GM18861 (cell line): Measurements from ENCODE around the gene CADPS2.
A peak's percentile ranks its signal among the peaks of the same experiment; 100 is the strongest.

Experiments used
- ATAC-seq: cut with Tn5 transposase; IDR thresholded peaks from one replicate; pipeline ENCODE4 v1.9.1; 2021; ENCODE audit not compliant: unreplicated experiment

CADPS2 gene

DNA sequence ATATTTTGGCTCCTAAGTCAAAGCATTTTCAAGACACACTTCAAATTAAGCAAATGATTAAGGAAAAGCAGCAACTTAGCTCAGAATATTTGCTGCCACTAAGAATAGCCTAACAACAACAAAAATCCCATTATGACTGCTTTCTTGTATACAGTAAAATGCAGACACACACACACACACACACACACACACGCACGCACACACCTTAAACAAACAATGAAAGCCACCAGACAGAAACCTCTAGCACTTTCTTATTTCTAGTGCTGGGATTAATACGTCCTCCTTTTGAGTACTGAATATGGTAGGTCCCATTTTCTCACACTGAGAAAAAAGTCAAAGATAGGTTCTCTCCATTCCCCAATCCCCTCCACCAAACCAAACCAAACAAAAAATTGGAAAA lies 558.3 kb downstream of the CADPS2 start:
- no peak for ATAC-seq

DNA sequence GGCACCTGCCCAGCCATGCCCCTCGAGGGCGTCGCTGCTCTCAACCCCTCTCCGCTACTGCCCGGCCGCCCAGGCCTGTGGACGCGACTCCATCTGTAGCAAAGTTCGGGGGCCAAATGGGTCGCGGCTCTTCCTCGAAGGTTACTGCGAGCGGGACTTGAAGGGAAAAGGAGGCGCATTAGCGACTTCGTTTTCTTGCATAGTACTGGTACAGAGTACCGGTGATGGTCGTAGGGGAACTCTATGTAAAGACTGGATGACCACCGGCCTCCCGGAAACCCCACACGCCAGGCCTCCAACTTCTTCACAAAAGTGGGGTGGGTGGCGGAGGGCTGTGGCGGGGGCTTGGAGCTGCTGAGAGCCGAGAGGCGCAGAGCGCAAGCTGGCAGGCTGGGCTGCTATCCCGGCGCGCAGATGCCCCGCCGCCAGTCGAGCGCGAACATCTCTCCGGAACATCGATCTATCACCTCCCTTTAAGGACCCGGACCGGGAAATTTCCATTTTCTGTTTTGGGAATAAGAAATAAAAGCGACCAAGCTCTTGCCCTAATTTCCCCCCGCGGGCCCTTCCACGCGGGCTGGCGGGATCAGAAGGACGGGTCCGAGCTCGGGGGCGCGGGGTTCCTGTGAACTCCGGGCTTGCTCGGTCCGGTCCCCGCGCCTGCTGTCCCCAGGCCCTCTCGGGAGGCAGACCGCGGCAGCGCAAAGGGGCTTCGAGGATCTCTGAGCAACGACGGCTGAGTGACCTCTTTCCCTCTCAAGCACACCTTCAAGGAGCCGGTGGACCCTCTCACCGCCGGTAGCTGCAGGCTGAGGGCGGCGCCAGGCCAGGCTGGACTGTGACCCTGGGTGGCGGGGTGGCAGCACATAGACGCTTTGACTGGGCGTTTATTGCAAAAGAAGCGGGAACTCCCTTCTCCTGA lies 569.5 kb downstream of the CADPS2 start:
- no peak for ATAC-seq

DNA sequence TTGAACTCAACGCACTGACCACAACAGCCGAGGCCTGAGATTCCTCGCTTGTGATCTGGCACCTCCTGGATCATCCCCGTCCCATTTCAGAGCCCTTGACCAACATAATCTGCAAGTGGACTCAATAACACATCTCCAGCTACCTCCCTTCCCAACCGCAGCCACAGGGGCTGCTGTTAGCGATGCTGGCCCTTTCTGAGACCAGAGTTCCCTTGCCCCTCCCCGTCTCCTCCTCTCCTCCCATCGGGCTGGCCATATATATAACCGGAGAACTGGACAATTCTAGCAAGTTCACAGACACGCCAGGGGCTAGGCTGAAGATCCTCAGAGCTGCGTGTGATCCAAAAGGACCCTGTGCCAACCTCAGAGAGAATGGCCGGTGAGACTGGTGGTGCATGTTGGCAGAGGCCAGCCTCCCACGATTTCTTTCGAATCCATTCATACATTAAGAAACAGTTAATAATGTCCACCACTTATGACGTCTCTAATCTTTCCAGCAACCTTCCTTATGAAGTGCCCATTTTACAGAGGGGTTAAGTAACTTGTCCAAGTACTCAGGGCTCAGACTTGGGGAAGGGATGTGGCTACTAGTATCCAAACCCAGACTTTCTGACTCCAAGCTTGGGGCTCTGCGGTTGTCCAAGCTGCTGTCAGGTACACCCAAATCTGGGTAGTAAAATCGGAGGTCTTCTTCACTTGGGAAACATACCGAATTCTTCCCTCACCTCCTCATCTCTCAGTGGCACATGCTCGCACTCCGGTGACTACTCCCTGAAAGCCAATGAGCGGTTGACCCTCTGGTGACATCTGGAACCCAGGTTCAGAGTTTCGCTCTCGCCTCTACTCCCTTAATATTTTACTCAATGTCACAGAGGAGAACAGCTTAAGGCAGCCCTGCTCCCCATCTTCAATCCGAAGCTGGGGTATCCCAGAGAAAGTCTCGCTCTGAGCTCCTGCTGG lies 570.5 kb downstream of the CADPS2 start:
- ATAC-seq = no peak

DNA sequence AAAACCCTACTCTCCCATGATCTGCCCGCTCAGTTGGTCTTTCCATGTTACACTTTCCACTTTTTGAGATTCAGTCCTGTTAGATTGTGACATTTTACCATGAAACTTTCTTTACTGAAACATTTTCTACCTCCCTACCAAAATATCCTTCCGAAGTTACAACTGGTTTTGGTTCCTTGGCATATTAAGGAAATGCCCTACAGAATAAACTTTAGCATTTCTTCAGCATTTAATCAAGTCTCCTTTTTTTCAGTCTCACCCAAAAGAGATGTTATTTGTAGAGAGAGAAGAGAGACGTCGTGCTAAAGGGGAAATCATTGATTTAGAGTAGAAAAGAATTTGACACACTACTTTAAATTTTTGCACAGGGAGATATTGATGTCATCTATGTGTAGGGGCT lies 572.0 kb downstream of the CADPS2 start:
- no peak for ATAC-seq

DNA sequence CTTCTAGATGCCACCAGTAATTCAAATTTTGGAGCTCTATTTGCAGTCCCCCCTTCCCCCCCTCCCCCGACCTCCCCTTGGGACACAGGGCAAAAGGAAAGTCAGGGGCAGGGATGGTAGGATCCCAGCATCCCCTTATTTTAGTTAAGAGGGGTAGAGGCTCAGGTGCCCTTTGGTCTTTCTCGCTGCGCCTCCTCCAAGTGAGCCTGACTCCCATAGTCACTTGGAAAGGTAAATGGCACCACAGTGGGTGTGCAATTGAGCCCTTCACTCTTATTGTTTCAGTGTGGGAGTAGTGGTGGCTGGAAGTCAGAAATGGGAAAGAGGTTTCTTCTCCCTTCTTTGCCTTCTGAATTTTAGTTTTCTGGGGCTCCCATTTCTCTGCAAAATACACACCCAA lies 573.5 kb downstream of the CADPS2 start:
- ATAC-seq = no peak

DNA sequence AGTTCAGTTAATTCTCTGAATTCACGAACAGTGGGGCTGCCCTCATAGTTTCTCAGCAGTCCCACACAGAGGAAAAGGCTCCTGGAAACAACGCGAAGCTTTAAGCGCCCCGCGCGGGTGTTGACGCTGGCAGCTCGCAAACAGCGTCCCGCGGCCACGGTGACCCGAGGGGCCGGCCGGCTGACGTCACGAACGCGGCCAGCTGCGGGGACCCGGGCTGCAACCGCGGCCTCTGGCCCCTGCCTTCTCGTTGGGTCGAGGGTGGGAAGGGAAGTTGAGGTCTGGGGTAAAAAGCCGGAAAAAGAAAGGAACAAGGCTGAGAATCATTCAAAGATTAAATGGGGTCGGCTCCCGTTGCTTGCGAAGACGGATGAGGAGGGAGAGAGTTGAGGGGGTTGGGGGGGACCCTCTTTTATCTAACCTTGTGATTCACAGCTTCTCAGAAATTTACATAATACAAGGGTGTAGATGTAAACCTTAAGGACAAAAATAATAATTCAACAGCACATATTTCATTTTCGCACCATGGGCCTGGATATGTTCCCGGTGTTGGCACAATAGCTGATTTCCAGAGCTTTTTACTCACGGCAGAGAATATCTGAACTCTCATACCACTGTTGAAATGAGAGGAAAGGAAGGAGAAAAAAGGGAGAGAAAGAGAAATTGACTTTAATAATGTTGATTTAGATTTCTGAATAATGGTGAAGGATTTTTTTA lies 574.4 kb downstream of the CADPS2 start:
- no peak for ATAC-seq

DNA sequence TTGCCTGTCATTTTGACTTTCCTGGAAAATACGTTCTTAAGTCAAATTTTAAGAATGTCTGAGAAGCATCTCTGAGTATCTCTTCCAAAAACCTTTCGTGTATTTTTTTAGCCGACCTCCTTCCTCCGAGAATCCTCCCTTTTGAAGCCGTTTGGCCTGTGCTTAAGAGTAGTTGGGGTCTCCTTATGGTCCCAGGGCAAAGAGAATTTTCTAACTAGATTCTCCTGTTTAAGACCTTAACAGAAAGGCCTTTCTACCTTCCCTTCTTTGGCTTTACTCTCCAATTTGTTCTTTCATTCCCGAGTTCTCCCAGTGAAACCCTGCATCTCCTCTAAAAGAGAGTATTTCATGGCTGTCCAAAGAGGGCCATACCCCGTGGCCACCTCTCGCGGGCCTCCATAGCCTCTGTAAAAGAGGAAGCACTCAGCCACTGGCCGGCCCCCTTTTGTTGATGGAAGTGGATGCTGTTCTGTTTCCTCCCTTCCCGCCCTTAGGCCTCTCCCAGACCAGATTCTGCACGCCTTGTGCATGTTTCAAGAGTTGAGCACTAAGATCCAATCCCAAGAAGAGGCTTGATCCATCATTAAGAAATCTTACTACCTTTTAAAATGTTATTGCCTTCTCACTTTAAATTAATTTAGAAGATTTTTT lies 575.1 kb downstream of the CADPS2 start:
- no peak for ATAC-seq

DNA sequence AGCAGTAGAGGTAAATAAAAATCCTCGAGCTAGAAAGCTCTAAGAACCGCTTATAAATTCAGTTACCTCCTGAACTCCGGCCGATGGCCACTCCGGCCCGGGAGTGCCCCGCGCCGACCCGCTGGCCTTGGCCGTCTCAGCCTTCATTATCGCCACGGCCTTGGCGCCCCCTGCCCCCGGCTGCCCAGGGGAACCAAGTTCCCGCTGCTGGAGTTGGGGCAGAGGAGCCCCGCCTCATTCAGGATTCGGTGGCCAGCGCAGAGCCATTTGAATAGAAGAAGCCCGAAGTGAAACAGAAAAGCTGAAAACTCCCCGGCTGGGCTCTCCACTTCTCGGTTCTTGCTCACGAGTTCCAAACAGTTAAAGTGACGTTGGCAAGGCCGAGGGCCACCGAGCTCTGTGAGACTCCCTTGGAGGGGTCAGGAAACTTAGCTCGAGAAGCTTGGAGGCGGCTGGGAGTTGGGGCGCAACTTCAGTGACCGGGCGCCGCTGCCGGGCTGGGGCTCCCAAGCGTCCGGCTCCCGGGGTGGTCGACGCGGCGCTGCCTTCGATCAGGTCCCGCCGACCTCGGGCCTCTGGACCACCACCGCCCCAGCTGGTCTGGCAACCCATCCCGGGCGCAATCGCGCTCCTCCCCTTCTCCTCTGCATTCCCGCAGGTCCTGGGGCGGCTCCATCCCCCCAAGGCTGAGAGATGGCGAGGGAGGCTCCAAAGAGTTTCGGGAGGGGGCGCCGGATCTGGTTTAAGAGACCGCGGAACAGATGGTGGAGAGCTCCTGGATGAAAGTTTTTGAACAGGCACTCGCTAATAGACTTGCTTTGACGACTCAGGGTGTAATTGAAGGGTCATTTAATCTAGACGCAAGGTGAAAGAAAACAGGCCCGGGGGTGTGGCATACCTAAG lies 575.9 kb downstream of the CADPS2 start:
- peak; percentile 36 for ATAC-seq

DNA sequence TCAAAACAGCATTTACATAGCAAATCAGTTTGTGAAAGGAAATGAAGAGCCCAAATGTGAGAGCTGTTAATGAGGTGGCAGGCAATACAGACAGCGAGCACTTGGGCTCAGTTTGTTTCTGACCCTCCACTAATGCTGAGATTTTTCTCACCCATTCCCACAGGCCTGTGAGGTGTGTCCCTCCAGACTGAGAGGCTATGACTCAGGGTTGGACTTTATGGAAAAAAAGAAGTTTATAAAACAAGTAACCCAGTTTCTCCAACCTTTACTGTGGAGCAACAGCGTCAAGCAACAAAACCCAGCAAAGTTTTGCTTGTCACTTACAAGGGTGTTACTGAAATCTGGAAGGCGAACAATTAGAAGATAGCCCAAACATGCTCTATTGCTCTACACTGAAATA lies 576.8 kb downstream of the CADPS2 start:
- no peak for ATAC-seq

DNA sequence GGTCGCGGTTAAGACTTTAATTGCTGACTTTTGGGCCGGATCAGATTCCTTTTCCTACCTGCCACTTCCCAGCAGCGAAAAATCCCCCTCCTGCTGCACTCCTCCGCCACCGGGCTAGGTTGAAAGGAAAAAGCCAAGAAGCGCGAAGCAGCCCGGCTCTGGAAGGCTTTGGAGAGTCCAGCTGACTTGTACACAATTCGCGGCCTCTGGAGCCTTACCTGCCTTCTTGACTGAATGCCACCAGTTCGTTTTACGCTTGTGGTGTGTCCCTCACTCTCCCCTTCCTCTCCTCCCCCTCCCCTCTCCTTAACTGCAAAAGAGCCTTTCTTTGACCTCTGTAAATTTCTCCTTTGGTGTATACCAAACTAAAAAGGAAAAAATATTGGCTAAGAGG lies 579.0 kb downstream of the CADPS2 start:
- no peak for ATAC-seq

DNA sequence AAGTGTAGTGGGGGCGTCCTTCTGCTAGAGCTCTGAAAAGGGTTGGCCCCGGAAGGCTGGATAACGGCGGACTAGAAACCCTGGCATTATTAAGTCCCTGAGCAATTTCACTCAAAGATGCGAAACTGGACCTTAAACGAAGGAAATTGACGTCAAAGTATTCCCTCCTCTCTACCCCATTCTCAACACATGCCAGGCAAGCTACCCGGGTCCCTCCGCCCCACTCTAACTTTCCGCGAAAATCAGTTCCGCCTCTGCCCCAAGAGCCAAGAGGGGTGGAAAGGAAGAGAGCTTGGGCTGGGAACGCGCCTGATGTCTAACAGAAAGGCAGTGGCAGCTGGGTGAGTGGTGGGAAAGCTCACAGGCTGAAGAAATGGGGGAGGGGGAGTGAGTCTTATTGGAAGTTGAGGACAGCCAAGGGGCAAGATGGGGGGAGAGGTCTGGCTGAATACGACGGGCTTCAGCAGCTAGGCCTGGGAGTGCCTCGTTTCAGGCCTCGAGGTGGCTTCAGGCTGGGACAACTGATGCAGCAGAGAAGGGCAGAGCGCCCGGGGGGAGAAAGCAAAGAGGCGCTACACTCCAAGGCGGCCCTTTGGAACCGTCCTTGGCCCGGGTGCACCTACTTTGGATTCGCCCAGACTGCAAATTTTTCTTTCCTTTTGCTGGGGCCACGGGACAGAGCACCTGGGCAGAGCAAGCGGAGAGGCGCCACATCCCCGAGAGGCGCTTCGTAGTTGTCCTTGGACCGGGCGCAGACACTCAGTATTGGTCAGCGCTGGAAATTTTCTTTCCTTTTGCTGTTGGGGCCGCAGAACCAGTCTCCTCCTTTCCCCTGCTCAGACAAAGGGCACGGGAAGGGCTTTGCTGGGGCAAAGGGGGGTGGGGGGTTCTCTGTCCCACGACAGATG lies 579.7 kb downstream of the CADPS2 start:
- no peak for ATAC-seq

DNA sequence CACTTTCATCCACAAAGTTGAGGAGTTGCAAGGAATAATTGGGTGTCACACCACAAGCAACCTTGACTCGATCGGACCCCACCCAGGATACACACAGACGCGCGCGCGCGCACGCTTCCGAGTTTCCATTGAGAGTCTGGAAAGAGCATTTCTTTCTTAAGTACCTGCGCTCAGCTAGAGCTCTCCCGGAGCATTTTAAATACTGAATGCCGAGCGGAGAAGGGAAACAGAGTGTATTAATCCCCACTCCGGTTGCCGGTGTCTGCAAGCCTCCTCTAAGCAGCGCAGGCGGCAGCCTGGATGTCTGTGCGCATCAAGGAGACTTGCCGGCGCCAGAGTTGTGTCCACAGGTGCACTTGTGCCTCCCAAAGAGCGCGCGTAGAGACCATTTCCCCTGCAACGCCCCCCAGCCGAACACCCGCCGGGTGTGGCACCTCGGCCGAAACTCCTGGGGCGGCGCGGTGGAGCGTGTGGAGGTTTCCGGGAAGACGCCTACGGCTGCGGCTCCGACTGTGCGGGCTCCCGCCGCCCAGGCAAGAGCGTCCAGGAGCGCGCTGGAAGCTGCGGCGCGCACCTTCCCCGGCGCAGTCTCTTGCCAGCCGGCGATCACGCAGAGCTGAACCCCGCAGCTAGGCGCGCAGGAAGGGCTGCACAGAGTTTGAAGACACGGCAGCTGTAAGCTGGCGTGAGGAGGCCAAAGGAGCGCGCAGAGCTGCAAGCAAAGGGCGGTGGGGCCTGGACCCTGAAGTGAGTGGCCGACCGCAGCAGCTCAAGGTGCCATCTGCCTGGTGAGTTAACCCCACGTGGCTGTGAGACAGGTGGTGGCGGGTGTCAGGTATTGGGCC lies 580.6 kb downstream of the CADPS2 start:
- ATAC-seq = no peak

DNA sequence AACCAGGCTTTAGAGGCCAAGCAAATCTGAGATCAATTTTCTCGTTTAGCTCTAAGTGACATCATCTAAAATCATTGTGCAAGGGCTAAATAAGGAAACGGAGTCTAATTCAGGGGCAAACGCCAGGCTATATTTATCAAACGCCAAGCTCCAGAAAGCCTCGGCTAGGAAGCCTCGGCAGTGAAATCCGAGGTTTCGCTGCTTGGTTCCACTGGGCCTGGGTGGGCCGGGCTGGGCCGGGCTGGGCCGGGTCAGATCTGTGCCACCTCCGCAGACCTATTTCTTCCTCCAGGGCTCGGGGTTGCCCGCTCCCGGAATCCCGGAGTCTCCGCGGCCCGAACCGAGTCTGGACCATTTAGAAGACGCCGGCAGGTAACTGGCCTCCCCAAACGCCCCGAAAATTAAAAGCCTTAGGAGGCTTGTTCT lies 581.3 kb downstream of the CADPS2 start:
- no peak for ATAC-seq

DNA sequence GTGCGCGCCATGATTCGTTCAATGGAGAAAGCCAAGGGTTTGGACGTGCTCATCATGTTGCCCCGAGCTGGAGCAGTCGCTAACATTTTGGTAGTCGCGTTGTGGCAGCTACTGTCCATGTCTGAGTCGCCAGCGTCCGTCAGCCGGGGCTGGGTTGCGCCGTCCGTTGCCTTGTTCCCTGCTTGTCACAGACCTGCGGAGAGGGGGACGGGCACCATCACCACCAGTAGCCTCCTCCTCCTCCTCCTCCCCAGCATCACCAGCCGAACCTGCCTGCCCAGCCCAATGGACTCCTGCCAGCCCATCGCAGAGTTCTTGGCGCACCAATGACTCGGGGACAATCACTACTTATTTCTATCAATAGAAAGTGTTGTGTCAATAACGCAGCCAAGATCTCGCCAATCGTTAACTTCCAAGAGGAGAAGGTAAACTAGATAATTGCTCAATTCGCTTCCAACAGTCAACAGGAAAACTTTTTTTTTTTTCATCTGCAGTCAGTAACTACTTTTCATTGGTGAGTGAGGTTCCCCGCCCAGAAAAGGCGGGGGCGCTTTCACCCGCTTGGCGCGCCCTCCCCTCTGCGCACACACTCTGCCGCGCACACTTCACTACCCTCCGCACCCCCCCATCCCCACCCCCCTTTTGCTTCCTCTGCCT lies 581.8 kb downstream of the CADPS2 start, which contains the start of gene FEZF1:
FEZF1 (minus strand) TSS at position 432 of the 657 bp plus-strand sequence; CDS start at position 119, 313 bp downstream.
- no peak for ATAC-seq

DNA sequence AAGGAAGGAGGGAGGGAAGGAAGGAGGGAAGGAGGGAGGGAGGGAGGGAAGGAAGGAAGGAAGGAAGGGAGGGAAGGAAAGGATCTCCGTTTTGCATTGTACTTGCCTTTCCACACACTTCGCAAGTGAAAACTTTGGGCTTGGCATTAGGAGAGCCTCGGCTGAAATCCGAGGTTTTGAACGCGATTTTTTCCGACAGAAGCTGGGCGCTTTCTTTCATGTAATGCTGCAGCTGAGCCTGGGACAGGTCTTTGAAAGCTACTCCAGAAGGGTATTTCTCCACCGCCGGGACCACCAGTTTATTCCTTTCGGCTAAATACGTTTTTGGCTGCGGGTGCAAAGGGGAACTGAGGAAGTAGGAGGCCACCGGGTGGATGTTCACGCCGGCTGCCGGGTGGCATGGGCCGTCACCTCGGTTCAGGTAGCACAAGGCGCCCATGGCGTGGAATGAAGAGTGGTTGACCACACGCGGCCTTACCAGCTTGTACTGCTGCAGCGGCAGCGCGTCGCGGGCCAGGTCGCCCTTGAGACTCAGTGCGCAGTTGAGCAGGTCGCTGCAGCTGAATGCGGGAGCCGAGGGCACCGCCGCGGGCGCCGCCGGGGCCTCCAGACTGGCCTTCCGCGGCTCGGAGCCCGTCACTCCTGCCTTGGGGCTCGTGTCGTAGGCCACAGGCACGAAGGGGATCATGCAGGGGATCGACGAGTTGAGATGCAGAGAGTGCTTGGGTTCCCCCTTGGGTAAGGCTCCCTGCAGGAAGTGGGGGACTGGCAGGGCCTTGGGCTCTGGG lies 582.5 kb downstream of the CADPS2 start:
- no peak for ATAC-seq
